PC-9 (cell line): ENCODE measurements around the gene TMSB10. TPM values are rescaled to one million over a fixed set of nuclear protein-coding genes. Genes with fewer than 3 reads are reported as not detected.

ENCODE experiments used
- BruUV-seq: library from RNA; stranded (reverse); fragments of 400-500 nt; replicated peaks from 2 replicates; lab custom pipeline; 2021; lab: Mats Ljungman, UMichigan
- CTCF ChIA-PET: fragments of 300-600 bp; sonication (Branson Sonifier 250); formaldehyde crosslinking; loops from one replicate; lab custom pipeline; 2022; ENCODE audit warnings: antibody characterized with exemption; lab: Charles Lee
- POLR2A ChIA-PET: fragments of 300-600 bp; sonication (Branson Sonifier 250); formaldehyde crosslinking; loops from one replicate; lab custom pipeline; 2022; ENCODE audit warnings: antibody characterized with exemption; ENCODE audit not compliant: unreplicated experiment; lab: Charles Lee
- DNase-seq, 2 experiments: peaks; one replicate each; pipeline versions ENCODE4 v3.0.0 to v3.0.0-alpha.2; 2015 to 2022; ENCODE audit warnings: mixed read lengths in 1 of 2
- H2AFZ ChIP-seq: fragments of 200-600 bp; sonication (generic); 2 replicates; pipeline ENCODE4 v1.8.1; 2017; ENCODE audit warnings: antibody characterized with exemption
- H3F3A ChIP-seq: fragments of 200-600 bp; sonication (generic); 2 replicates; pipeline ENCODE4 v1.8.1; 2017; ENCODE audit warnings: antibody characterized with exemption, mild to moderate bottlenecking, low read depth; ENCODE audit not compliant: insufficient read depth
- H3K27ac ChIP-seq: fragments of 200-600 bp; sonication (generic); 2 replicates; pipeline ENCODE4 v1.6.1; 2016; ENCODE audit warnings: mixed run types
- H3K27me3 ChIP-seq: fragments of 200-600 bp; sonication (generic); 2 replicates; pipeline ENCODE4 v1.6.1; 2016; ENCODE audit warnings: low read depth, mixed run types; ENCODE audit not compliant: insufficient read depth
- H3K36me3 ChIP-seq: fragments of 200-600 bp; sonication (generic); 2 replicates; pipeline ENCODE4 v1.6.1; 2016; ENCODE audit warnings: low read depth, mixed run types
- H3K4me1 ChIP-seq: fragments of 200-600 bp; sonication (generic); replicated peaks from 2 replicates; pipeline ENCODE4 v1.6.1; 2016; ENCODE audit warnings: mixed run types; ENCODE audit not compliant: insufficient read depth
- H3K4me2 ChIP-seq: fragments of 200-600 bp; sonication (generic); 2 replicates; pipeline ENCODE4 v1.6.1; 2017; ENCODE audit warnings: mixed run types
- H3K4me3 ChIP-seq: fragments of 200-600 bp; sonication (generic); 2 replicates; pipeline ENCODE4 v1.6.1; 2016; ENCODE audit warnings: mixed run types
- H3K79me2 ChIP-seq: fragments of 200-600 bp; sonication (generic); 2 replicates; pipeline ENCODE4 v1.6.1; 2017; ENCODE audit warnings: low read depth, mixed run types
- H3K9me2 ChIP-seq: fragments of 200-600 bp; sonication (generic); 2 replicates; pipeline ENCODE4 v1.8.1; 2017; ENCODE audit warnings: mild to moderate bottlenecking; ENCODE audit not compliant: insufficient read depth
- H3K9me3 ChIP-seq: fragments of 200-600 bp; sonication (generic); 2 replicates; pipeline ENCODE4 v1.8.1; 2016; ENCODE audit warnings: low read depth; ENCODE audit not compliant: insufficient read depth
- H4K20me1 ChIP-seq: fragments of 200-600 bp; sonication (generic); 2 replicates; pipeline ENCODE4 v1.8.1; 2017; ENCODE audit not compliant: insufficient read depth
- CTCF ChIP-seq: fragments of 200-600 bp; sonication (generic); conservative IDR thresholded peaks from 2 replicates; pipeline ENCODE4 v1.6.1; 2017; ENCODE audit warnings: mixed run types, antibody characterized with exemption, mild to moderate bottlenecking, moderate library complexity
- EZH2 ChIP-seq: fragments of 200-600 bp; sonication (generic); IDR thresholded peaks from 2 replicates; pipeline ENCODE4 v1.8.0; 2017; ENCODE audit warnings: antibody characterized with exemption, low read depth
- intact Hi-C: fragments of 100-400 bp; cut with micrococcal nuclease; formaldehyde crosslinking; loops from one replicate; pipeline ENCODE4 v1.10.0; 2022; ENCODE audit not compliant: unreplicated experiment
- total RNA-seq: library from RNA; stranded (reverse); gene quantifications from 2 replicates; pipeline ENCODE4 v1.2.3, GENCODE V29; 2021

TMSB10 gene
- total RNA-seq, 1 experiment from 2014 or later = 1,668 TPM

- peak overlapping the region; percentile 80 for H3K27ac ChIP-seq
- H3K4me3 ChIP-seq = peak overlapping the region; percentile 97
- BruUV-seq = no TSS peak
- no peak for TF ChIP-seq CTCF
- TF ChIP-seq EZH2 = no peak
- CTCF ChIA-PET = interaction anchor here (0.7 to 1.8 kb wide), 3 partner anchors 19 to 592 kb away, joined by 5 to 11 read pairs (median 7); no protein-coding TSS in a partner anchor
- H3K9me3 ChIP-seq = peaks cover 6% of the 10 kb centered on the region; the same call in 1 of the 2 replicates
- intact Hi-C loops = loop anchor here (1.0 to 5.0 kb wide), 4 partner anchors 13 to 445 kb away; partner anchors contain the start of genes ELMOD3, KCMF1 and RETSAT
- H3F3A ChIP-seq = peaks cover 20% of the 10 kb centered on the region
- POLR2A ChIA-PET = interaction anchor here (0.5 to 1.1 kb wide), 7 partner anchors 13 to 513 kb away, joined by 3 to 55 read pairs (median 11); no protein-coding TSS in a partner anchor
- peak overlapping the region; percentile 96 for H3K4me2 ChIP-seq
- 0 out of 2 replicates have a peak, but pooled peaks cover 3% of the 10 kb centered on the region for H3K27me3 ChIP-seq
- H3K4me1 ChIP-seq = peaks cover 21% of the 10 kb centered on the region
- DNase-seq = peak; percentile 64 to 78
- H3K9me2 ChIP-seq = no peaks in the 10 kb centered on the region
- H2AFZ ChIP-seq = peak overlapping the region; percentile 85; the same call in 1 of the 2 replicates
- peaks cover 18% of the 10 kb centered on the region for H3K79me2 ChIP-seq
- H3K36me3 ChIP-seq = no peaks in the 10 kb centered on the region
- no peaks in the 10 kb centered on the region for H4K20me1 ChIP-seq
Observed at GRCh38 chr2:84906900-84907714, 1.7 kb downstream of the TMSB10 start.

GRCh38 chr2:84908948-84909713 lies 3.7 kb downstream of the TMSB10 start:
- Histone ChIP-seq H2AFZ (no peak overlapping the region), H3F3A (peaks cover 20% of the 10 kb centered on the region), H3K4me1 (peaks cover 21% of the 10 kb centered on the region), H3K9me3 (peaks cover 6% of the 10 kb centered on the region; the same call in 1 of the 2 replicates), H3K27ac (no peak overlapping the region), H3K4me3 (no peak overlapping the region), H3K9me2 (no peaks in the 10 kb centered on the region), H3K36me3 (no peaks in the 10 kb centered on the region), H3K4me2 (no peak overlapping the region), H3K79me2 (peaks cover 18% of the 10 kb centered on the region), H3K27me3 (0 out of 2 replicates have a peak, but pooled peaks cover 3% of the 10 kb centered on the region), H4K20me1 (no peaks in the 10 kb centered on the region)
- ChIA-PET POLR2A (no interaction called here), CTCF (no interaction called here)
- intact Hi-C loops = loop anchor here (5.0 kb wide), 1 partner anchor 443 kb away; the partner anchor contains the start of genes ELMOD3 and RETSAT
- no peak for DNase-seq
- no TSS peak for BruUV-seq
- TF ChIP-seq CTCF = no peak
- TF ChIP-seq EZH2 = no peak

- DNase-seq = no peak
- TF ChIP-seq CTCF = no peak
- TF ChIP-seq EZH2 = no peak
- H3K27ac ChIP-seq = no peak overlapping the region
- ChIA-PET CTCF (no interaction called here), POLR2A (no interaction called here)
- intact Hi-C loops = no loop called here
- H2AFZ ChIP-seq = no peak overlapping the region
- no peak overlapping the region for H3K4me2 ChIP-seq
- H3K9me3 ChIP-seq = peaks cover 6% of the 10 kb centered on the region; the same call in 1 of the 2 replicates
- H3F3A ChIP-seq = peaks cover 20% of the 10 kb centered on the region
- no TSS peak for BruUV-seq
- no peaks in the 10 kb centered on the region for H4K20me1 ChIP-seq
- H3K36me3 ChIP-seq = no peaks in the 10 kb centered on the region
- H3K9me2 ChIP-seq = no peaks in the 10 kb centered on the region
- H3K79me2 ChIP-seq = peaks cover 12% of the 10 kb centered on the region
- H3K27me3 ChIP-seq = no peaks in the 10 kb centered on the region
- peaks cover 16% of the 10 kb centered on the region for H3K4me1 ChIP-seq
- H3K4me3 ChIP-seq = no peak overlapping the region
Observed at GRCh38 chr2:84911135-84911678, 5.8 kb downstream of the TMSB10 start.
